ENCODE measurements around the gene TRPV6. TPM values are rescaled to one million over a fixed set of nuclear protein-coding genes. Genes with fewer than 3 reads are reported as not detected.

Gene TRPV6
- total RNA-seq = 3.5 and 5.9 TPM in 2 replicates
- polyA plus RNA-seq = 3.7 and 8.5 TPM in 2 replicates

DNA sequence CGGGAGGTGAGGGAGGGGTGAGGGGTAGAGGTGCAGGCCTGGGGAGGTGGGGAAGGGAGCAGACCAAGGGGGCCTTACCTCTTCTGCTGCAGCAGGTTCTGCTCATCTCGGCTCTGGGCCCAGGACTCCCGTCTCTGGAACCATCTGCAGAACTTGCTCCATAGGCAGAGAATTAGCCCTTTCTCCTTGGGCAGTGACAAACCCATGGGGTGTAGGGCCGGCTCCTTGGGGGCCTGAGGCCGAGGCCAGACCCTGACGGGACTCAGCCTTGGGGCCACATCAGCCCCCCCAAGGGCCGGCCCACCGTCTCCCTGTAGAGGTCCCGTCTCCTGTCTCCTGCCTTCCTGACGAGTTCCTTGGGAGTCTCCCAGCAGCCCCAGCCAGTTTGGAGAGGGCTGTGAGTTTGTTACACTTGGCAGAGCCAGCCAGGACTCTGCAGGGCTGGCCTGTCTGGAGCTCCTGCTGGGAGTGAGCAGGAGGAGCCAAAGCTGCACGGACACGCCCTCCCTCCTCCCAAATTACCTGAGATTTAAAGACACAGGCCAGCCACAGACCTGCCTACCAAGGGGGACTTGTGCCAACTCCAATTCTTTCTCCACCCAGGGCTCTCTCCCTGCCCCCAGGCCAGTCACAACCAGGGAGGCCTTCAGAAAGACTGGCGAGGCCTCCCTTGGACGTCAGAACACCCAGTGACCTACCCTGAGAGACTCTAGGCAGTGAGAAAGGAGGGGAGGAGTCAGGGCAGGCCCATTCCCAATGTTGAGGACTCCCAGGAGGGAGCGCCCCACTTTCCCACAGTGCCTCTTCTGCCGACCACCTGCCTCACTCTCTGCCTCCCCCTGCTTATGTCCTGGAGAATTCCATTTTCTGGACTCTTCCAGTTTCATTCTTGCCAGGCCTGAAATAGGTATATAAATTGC is at the start of gene TRPV6:
TRPV6 (minus strand) TSS at position 435 of the 920 bp plus-strand sequence.
- DNase-seq (ENCODE audit: low spot score) = peak; percentile 53
- 54% methylated on average over 16 of the region's 16 CpGs for WGBS (ENCODE audit: low lambda C conversion rate, missing lambda C conversion rate)
- no peak for TF ChIP-seq EZH2 (IDR thresholded peaks at IDR 0.05; ENCODE audit: borderline replicate concordance)
- TF ChIP-seq, protein P1, sequence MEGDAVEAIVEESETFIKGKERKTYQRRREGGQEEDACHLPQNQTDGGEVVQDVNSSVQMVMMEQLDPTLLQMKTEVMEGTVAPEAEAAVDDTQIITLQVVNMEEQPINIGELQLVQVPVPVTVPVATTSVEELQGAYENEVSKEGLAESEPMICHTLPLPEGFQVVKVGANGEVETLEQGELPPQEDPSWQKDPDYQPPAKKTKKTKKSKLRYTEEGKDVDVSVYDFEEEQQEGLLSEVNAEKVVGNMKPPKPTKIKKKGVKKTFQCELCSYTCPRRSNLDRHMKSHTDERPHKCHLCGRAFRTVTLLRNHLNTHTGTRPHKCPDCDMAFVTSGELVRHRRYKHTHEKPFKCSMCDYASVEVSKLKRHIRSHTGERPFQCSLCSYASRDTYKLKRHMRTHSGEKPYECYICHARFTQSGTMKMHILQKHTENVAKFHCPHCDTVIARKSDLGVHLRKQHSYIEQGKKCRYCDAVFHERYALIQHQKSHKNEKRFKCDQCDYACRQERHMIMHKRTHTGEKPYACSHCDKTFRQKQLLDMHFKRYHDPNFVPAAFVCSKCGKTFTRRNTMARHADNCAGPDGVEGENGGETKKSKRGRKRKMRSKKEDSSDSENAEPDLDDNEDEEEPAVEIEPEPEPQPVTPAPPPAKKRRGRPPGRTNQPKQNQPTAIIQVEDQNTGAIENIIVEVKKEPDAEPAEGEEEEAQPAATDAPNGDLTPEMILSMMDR (IDR thresholded peaks at IDR 0.05; ENCODE audit: poor library complexity) = no peak
- Histone ChIP-seq H4K20me1 (ENCODE audit: insufficient read depth, poor library complexity, severe bottlenecking) (no peaks in the 10 kb centered on the region), H3K9me3 (ENCODE audit: low read depth) (no peaks in the 10 kb centered on the region), H3K4me2 (peak within 1 kb of the TSS; percentile 41), H2AFZ (no peak within 1 kb of the TSS), H3K79me2 (no peaks in the 10 kb centered on the region), H3K9me2 (replicated peaks; ENCODE audit: insufficient read depth) (no peaks in the 10 kb centered on the region), H3K27ac (no peak within 1 kb of the TSS), H3K4me1 (ENCODE audit: insufficient read depth) (no peaks in the 10 kb centered on the region), H3K27me3 (no peaks in the 10 kb centered on the region), H3K36me3 (replicated peaks; ENCODE audit: insufficient read depth, low read depth) (no peaks in the 10 kb centered on the region), H3K4me3 (no peak within 1 kb of the TSS)

DNA sequence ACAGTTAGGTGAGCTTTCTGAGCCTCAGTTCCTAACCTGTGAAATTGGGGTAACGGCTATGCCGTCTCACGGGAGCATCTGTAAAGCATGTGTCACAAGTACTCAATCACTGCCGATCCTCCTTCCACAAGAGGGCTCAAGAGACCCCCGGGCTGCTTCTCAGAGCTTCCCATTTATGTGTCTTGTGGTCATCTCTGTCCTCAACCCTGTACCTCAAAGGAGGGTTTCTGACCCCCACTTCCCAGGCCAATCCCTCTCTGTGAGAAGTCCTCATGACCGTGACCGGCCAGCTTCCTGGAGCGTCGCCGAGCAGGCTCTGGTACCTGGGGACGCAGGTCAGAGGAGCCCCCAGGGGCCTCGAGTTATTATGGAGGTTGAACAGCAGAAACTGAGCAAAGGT is 48.5 kb upstream of the TRPV6 start:
- Histone ChIP-seq H2AFZ (no peak overlapping the region), H3K4me2 (no peak overlapping the region), H3K9me3 (ENCODE audit: low read depth) (no peaks in the 10 kb centered on the region), H4K20me1 (ENCODE audit: insufficient read depth, poor library complexity, severe bottlenecking) (no peaks in the 10 kb centered on the region), H3K4me3 (no peak overlapping the region), H3K4me1 (ENCODE audit: insufficient read depth) (no peaks in the 10 kb centered on the region), H3K27me3 (no peaks in the 10 kb centered on the region), H3K27ac (no peak overlapping the region), H3K79me2 (no peaks in the 10 kb centered on the region), H3K9me2 (replicated peaks; ENCODE audit: insufficient read depth) (no peaks in the 10 kb centered on the region), H3K36me3 (replicated peaks; ENCODE audit: insufficient read depth, low read depth) (no peaks in the 10 kb centered on the region)
- WGBS (ENCODE audit: low lambda C conversion rate, missing lambda C conversion rate) = 89% methylated on average over 12 of the region's 12 CpGs
- TF ChIP-seq EZH2 (IDR thresholded peaks at IDR 0.05; ENCODE audit: borderline replicate concordance) (no peak), EZH2phosphoT487 (IDR thresholded peaks at IDR 0.05; ENCODE audit: low read depth, severe bottlenecking, unreplicated experiment) (no peak)
- TF ChIP-seq, protein P1 (IDR thresholded peaks at IDR 0.05; ENCODE audit: poor library complexity) = no peak
- no peak for DNase-seq (ENCODE audit: low spot score)

DNA sequence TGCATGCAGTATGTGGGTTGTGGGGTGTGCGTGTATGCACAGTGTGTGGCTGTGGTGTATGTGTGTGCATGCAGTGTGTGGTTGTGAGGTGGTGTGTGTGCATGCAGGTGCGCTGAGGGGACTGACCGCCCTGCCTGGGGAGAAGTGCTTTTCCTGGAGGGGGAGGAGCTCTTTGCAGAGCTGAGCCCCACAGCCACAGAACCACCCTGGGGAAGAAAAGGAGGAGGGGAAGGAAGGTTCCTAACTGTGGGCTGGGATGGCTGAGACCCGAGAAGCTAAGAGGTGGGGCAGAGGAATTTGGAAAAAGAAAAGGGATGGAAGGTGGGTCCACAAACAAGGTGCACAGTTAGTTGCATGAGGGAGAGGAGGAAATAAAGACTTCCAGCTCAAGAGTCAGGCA is 48.1 kb upstream of the TRPV6 start, which contains the start of gene TRPV5:
TRPV5 (minus strand) TSS at position 123 of the 400 bp plus-strand sequence. CDS start 287 bp downstream, outside the sequence.
- Histone ChIP-seq H3K4me2 (no peak within 1 kb of the TSS), H3K36me3 (replicated peaks; ENCODE audit: insufficient read depth, low read depth) (no peaks in the 10 kb centered on the region), H3K9me3 (ENCODE audit: low read depth) (no peaks in the 10 kb centered on the region), H4K20me1 (ENCODE audit: insufficient read depth, poor library complexity, severe bottlenecking) (no peaks in the 10 kb centered on the region), H2AFZ (no peak within 1 kb of the TSS), H3K27ac (no peak within 1 kb of the TSS), H3K4me3 (no peak within 1 kb of the TSS), H3K4me1 (ENCODE audit: insufficient read depth) (no peaks in the 10 kb centered on the region), H3K9me2 (replicated peaks; ENCODE audit: insufficient read depth) (no peaks in the 10 kb centered on the region), H3K79me2 (no peaks in the 10 kb centered on the region), H3K27me3 (no peaks in the 10 kb centered on the region)
- 87% methylated on average over 4 of the region's 4 CpGs for WGBS (ENCODE audit: low lambda C conversion rate, missing lambda C conversion rate)
- no peak for TF ChIP-seq EZH2 (IDR thresholded peaks at IDR 0.05; ENCODE audit: borderline replicate concordance)
- TF ChIP-seq, protein P1 (IDR thresholded peaks at IDR 0.05; ENCODE audit: poor library complexity) = no peak
- TF ChIP-seq EZH2phosphoT487 (IDR thresholded peaks at IDR 0.05; ENCODE audit: low read depth, severe bottlenecking, unreplicated experiment) = no peak
- DNase-seq (ENCODE audit: low spot score) = no peak
